ENCODE measurements around the gene GPR162.
A peak's percentile ranks its signal among the peaks of the same experiment; 100 is the strongest.

GPR162 gene

DNA sequence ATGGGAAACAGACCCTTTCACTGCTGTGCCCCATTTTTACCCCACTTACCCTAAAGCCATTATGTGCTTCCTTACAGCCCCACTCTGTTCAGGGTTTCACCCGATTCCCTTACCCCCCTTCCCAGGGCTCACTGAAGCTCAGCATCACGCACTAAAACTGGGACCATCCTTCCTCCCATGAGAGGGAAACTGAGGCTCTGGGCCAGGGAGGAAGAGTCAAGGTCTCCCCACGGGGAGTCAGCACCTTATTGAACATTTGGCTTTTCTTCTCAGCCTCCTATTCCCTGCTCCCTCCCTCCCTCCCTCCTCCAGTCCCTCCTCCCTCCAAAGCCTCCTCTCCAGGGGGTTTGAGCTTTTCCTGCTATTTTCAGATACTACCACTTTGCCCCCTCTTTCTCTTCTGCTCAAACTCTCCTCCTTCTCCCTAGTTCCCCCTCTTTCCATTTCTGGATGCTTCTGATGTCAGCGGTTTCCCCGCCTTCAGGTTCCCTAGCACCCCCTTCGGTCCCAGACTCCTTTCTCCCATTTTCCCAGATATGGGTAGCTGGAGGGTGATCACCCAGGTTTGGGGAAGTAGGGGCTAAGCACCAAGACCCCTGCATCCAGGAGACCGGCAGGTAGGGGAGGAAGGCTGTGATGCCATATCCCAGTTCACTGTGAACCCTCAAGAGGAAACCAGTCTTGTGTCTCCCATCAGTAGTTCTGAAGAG, 960 bp downstream of the GPR162 start:
- no peak for DNase-seq (ENCODE audit: low read depth in 3 of 3, low spot score in 1 of 3)

DNA sequence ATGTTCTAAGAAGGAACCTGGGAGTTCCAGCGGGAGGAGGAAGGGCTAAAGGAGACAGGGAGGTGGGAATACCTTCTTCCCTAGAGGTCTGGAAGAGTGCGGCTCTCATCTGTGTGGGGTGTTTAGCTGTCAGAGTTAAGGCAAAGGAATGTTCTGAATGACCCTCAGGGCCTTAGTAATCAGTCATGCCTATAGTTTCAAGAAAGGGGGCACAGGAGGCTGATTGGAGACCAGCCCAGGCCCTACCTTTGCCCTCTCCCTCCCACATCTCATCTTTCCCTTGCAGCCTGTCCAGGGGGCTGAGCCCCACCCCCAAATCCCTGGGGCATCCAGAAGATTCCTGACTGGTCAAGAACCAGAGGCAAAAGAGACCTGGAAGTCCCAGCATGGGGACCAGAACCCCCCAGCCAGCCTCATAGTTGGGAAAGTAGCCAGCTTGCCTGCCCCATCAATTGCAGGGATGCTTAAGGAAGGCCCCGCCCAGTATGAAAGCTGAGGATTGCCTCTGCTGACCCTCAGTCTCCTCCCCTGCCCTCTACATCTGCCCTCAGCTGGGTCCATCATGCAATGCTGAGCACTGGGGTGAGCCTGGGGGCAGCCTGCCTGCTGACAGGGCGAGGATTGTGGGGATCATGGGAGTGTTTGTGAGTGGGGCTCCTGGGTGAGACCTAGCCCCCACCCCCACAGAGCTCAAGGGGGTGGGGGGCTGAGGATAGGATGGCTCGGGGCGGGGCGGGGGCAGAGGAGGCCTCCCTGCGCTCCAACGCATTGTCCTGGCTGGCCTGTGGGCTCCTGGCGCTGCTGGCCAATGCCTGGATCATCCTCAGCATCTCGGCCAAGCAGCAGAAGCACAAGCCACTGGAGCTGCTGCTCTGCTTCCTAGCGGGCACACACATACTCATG, 1.8 kb downstream of the GPR162 start:
- DNase-seq (ENCODE audit: low read depth in 3 of 3, low spot score in 1 of 3) = no peak

DNA sequence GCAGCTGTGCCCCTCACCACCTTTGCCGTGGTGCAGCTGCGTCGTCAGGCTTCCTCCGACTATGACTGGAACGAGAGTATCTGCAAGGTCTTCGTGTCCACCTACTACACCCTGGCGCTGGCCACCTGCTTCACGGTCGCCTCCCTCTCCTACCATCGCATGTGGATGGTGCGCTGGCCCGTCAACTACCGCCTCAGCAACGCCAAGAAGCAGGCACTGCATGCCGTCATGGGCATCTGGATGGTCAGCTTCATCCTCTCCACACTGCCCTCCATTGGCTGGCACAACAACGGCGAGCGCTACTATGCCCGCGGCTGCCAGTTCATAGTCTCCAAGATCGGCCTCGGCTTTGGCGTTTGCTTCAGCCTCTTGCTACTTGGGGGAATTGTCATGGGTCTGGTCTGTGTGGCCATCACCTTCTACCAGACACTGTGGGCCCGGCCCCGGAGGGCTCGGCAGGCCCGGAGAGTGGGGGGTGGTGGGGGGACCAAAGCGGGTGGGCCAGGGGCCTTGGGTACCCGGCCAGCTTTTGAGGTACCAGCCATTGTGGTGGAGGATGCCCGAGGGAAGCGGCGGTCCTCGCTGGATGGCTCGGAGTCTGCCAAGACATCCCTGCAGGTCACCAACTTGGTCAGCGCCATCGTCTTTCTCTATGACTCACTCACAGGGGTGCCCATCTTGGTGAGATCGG, 2.6 kb downstream of the GPR162 start:
- DNase-seq (ENCODE audit: low read depth in 3 of 3, low spot score in 1 of 3) = no peak

DNA sequence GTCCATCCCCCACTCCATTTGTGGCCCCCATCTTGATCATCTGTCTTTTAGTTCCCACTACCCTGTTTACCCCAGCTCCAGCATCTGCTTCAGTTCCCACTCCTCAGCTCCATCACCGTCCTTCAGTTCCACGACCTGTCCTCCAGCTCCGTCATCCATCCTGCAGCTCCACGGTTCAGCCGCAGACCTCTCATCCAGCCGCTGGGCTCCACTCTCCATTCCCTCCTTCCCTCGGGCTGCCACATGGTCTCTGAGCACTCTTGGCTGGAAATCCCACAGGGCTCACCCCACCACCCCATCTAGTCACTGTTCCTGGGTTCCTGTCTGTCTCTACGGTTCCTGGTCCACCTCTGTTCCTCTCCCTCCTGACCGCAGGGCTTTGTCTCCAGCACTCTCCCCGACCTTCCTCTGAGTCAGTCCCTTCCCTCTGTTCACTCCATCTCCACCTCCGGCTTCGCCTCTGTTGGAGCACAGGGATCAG, 3.3 kb downstream of the GPR162 start:
- no peak for DNase-seq (ENCODE audit: low read depth in 3 of 3, low spot score in 1 of 3)

DNA sequence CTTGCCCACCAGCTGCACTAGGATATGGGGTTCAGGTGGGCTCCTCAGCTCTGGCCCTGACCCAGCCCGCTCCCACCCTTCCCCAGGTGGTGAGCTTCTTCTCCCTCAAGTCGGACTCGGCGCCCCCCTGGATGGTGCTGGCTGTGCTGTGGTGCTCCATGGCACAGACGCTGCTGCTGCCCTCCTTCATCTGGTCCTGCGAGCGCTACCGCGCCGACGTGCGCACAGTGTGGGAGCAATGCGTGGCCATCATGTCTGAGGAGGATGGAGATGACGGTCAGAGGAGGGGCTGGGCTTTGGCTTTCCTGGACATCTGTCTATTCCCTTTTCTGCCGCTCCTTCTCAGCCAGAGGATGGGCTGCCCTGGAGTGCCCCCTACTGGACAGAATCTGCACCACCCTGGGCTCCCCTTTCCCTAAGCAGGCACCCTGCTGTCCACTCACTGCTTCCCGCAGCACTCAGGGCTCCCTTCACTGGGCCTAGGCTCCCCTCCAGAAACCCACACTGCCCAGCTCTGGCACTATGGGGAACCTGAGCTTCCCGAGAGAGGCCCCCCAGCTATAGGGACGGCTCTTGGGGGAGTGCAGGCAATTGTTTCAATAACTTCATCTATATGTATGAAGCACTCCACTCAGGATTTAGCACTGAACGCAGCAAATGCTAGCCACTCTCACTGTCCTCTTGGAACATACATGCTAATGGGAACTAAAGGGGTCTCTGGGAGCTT, 3.9 kb downstream of the GPR162 start:
- peak; percentile 47 to 81 (median 69) for DNase-seq (ENCODE audit: low read depth in 3 of 3, low spot score in 1 of 3)

DNA sequence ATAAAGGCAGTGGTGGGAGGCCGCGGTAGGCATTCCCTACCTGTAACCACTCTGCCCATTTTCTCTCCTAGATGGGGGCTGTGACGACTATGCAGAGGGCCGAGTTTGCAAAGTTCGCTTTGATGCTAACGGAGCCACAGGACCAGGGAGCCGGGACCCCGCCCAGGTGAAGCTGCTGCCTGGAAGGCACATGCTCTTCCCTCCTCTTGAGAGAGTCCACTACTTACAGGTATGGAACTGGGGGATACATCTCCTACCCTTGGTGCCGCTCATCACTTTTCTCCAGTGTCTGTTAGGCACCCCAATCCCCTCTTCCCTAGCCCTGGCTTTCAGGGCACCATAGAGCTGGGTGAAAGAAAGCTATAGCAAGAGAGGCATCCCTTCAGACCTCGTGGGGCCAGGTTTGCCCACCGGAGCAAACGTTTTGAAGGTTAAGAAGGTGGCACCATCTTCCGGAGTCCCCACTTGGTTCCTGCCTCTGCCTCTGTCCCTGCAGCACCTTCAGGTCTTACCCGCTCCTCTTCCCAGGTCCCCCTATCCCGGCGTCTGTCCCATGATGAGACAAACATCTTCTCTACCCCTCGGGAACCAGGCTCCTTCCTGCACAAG, 4.6 kb downstream of the GPR162 start:
- no peak for DNase-seq (ENCODE audit: low read depth in 3 of 3, low spot score in 1 of 3)

DNA sequence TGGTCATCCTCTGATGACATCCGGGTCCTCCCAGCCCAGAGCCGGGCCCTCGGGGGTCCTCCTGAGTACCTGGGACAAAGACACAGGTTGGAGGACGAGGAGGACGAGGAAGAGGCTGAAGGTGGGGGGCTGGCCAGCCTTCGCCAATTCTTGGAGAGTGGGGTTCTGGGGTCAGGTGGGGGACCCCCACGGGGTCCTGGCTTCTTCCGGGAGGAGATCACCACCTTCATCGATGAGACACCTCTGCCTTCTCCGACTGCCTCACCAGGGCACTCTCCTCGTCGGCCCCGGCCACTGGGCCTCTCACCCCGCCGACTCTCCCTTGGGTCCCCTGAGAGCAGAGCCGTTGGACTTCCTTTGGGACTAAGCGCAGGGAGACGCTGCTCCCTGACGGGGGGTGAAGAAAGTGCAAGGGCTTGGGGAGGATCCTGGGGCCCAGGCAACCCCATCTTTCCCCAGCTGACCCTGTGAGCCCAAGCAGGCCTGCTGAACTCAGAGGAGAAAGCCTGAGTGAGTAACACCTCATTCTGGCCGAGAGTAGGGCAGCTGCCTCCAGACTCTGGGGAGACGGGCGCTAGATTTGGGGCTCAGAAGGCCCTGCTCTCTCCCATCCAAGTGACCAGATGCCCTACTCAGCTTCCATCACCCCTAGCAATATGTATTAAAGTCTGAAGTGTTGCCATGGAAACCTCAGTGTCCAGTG, 5.3 kb downstream of the GPR162 start:
- DNase-seq (ENCODE audit: low read depth in 3 of 3, low spot score in 1 of 3) = no peak

DNA sequence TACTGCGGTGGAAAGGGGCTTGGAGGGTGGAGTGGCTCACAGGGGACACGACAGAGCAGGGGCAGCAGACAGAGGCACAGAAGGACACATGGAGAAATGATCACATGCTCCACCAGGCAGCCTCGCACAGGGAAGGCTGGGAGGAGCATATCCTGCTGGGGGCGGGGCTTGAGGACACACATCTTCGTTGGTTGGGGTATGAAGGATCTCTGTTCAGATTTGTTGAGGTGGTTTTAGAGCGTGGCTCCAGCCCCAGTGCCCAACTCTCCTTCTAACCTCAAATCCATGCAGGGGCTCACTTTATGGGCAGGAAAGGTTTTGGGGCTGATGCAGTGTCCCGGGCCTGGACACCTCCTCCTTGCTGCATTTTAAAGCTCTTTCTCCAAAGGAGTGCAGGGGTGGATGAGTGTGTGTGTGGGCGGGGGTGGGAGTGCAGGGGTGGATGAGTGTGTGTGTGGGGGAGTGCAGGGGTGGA, 5.9 kb downstream of the GPR162 start:
- peak in 1 of 3 donors; percentile 36 for DNase-seq (ENCODE audit: low read depth in 3 of 3, low spot score in 1 of 3)

DNA sequence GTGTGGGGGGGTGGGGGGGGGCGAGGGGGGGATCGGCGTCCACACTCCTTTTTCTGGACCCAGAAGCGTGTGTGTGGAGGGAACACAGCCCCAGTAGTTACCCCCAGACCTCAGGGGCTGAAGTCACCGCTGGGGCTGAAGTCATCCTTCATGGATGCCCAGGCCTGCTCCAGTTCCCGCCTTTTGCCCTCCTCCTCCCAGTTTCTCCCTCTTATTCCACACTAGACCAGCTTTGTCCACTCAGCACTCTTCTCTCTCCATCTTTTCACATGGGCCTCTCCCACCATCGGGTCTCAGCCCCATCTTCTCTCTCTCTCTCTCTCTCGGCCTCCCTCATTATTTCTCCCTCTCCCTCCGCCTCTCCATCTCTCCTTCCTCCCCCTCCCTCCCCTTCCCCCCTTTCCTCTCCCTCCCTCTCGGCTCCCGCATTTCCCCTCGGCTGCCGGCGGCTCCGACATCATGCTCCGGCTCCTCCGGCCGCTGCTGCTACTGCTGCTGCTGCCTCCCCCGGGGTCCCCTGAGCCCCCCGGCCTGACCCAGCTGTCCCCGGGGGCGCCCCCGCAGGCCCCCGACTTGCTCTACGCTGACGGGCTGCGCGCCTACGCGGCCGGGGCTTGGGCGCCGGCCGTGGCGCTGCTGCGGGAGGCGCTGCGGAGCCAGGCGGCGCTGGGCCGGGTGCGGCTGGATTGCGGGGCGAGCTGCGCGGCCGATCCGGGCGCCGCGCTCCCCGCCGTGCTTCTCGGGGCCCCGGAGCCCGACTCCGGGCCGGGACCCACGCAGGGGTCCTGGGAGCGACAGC, 6.6 kb downstream of the GPR162 start, which contains the start of gene P3H3:
Gene P3H3, plus strand, starts transcription at position 426 of the 799 bp plus-strand sequence. Its CDS starts 34 bp downstream, at position 460.
- no peak for DNase-seq (ENCODE audit: low read depth in 3 of 3, low spot score in 1 of 3)

DNA sequence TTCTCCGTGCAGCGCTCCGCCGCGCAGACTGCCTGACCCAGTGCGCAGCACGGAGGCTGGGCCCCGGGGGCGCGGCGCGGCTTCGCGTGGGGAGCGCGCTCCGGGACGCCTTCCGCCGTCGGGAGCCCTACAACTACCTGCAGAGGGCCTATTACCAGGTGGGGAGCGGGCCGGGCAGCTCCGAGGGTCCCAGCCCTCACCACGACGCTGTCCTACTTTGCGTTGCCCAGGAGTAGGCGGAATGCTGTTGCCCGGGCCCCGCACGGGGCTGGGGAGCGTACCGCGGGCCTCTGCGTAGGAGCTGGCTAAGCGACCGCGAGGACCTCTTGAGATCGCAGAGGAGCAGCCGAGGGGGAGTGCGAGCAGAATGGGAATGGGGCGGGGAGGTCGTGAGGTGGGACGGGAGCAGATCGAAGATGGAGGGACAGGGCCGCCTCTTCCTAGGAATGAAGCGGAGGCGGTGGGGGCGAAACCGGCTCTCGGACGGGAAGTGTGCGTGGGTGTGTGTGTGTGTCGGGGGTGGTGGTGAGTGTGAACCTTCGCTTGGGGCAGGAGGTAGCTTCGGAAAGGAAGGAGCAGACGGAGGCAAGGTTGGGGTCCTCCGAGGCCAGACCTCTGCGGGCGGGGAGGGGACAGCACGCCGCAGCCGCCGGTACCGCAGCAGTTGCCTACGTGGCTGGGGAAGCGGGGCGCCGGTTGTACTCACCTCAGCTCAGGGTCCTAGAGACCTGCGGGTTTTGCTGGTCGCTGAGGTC, 7.3 kb downstream of the GPR162 start:
- peak in 1 of 3 donors; percentile 21 for DNase-seq (ENCODE audit: low read depth in 3 of 3, low spot score in 1 of 3)

DNA sequence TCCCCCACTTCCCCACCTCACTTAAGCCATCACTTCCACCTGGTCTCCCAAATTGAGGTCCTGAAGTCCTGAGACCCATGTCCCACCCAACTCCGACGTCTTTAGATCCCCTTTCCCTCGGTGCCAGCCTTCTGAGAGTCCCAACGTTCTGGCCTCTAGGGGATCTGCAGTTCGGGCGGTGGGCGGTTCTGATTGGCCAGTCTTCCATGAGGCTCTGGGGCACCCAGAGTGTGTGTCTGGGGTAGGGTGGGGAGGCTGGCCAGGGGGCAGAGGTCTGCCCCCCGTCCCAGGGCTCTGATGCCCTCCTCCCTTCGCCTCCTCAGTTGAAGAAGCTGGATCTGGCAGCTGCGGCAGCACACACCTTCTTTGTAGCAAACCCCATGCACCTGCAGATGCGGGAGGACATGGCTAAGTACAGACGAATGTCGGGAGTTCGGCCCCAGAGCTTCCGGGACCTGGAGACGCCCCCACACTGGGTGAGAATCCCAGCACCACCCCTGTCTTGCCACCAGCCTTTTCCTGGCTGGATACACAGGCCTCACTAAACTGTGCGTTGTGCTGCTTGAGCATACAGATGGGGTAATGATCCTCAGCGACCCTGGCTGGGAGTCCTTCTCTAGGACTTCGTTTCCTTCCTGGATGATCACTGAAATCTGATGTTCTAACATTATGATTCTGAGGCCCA, 8.1 kb downstream of the GPR162 start:
- no peak for DNase-seq (ENCODE audit: low read depth in 3 of 3, low spot score in 1 of 3)

DNA sequence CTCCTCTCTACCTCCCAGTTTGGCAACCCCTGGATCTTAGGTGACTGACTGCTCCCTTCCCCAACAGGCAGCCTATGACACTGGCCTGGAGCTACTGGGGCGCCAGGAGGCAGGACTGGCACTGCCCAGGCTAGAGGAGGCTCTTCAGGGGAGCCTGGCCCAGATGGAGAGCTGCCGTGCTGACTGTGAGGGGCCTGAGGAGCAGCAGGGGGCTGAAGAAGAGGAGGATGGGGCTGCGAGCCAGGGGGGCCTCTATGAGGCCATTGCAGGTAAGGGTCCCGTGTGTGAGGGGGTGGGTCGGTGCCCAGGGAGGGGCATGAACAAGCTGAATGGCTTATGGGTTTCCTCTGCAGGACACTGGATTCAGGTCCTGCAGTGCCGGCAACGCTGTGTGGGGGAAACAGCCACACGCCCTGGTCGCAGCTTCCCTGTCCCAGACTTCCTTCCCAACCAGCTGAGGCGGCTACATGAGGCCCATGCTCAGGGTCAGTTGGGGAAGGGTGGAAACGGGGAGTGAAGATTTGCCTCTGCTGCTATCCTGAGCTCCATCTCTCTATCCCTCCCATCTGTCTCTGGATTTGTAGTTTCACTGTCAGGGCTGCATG, 8.8 kb downstream of the GPR162 start:
- no peak for DNase-seq (ENCODE audit: low read depth in 3 of 3, low spot score in 1 of 3)

DNA sequence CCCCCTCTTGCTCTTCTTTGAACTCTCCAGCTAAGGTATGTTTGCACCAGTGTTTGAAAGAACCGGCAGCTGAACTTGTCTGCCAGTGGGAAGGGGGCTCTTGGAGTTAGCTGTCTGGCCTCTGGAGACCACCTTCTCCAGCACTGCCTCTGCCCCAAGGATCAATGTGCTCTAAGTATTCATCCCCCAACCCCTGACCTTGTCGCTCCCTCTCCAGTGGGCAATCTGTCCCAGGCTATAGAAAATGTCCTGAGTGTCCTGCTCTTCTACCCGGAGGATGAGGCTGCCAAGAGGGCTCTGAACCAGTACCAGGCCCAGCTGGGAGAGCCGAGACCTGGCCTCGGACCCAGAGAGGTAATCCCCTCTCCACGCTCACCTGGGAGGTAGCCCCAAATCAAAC, 9.4 kb downstream of the GPR162 start:
- DNase-seq (ENCODE audit: low read depth in 3 of 3, low spot score in 1 of 3) = no peak

DNA sequence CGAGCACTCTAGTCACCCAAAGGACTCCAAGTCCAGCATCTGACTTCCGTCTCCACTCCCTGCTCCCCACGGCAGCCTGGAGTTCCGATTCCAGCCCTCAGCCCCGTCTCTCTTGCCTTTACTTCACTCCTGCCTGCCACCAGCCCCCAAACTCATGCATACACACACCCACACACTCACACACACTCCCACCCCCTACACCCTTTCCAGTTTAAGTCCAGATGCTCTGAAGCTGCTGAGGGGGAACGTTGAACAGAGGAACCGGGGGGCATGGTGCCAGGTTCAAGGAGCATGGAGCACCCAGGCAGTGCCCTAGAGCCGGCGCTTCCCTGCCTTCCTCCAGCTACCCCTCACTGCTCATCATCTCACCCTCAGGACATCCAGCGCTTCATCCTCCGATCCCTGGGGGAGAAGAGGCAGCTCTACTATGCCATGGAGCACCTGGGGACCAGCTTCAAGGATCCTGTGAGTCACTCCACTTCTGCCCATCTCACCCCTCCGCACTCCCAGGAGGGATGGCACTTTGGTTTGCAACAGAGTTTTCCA, 9.9 kb downstream of the GPR162 start:
- DNase-seq (ENCODE audit: low read depth in 3 of 3, low spot score in 1 of 3) = no peak

DNA sequence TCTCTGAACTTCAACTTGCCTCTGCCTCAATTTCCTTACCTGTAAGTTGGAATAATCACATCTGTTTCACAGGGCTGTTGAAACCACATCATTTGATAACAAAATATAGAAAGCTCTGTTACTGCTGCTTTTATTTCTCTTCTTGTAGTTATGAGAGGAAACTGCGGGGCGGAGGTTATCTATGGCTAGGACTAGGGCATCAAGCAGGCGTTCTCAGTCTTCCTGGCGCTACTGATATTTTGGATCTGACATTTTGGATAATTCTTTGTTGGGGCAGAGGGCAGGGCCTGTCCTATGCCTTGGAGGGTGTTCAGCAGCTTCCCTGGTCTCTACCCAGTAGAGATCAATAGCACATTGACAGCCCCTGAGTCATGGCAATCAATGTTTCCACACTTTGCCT, 10.5 kb downstream of the GPR162 start:
- no peak for DNase-seq (ENCODE audit: low read depth in 3 of 3, low spot score in 1 of 3)

DNA sequence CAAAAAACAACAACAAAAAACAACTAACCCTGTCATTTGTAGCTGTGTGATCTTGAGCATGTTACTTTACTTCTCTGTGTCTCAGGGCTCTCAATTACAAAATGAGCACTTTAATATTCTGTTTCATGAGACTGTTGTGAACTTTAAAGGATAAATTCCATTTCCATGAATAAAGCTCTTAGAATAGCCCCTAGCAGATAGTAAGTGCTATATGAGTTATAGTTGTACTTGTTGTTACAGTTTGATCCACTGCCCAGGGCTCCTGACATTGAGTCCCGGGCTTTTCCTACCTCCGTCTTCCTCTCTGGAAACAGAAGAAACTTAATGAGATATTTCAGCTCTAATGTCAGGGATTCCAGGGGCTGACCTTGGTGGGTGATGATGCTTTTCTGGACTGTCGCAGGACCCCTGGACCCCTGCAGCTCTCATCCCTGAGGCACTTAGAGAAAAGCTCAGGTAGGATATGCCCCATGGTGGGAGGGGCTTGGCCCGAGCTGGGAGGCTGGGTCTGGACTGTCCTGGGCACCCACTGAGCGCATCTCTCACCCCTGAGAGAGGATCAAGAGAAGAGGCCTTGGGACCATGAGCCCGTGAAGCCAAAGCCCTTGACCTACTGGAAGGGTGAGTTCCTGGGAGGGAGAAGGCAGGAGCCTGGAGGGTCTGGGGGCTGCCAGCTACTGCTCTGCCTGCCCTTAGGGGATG, 11.7 kb downstream of the GPR162 start:
- no peak for DNase-seq (ENCODE audit: low read depth in 3 of 3, low spot score in 1 of 3)

All from stimulated activated CD4-positive, alpha-beta T cell treated with anti-CD3 and anti-CD28 coated beads, TNF-alpha, amount 100 ng/mL, for 1 hour (primary cell).